Measurements from ENCODE around the gene VRTN. TPM values are rescaled to one million over a fixed set of nuclear protein-coding genes. Genes with fewer than 3 reads are reported as not detected.
A peak's percentile ranks its signal among the peaks of the same experiment; 100 is the strongest.

The VRTN gene
- total RNA-seq, result not detected
- not detected for polyA plus RNA-seq

GRCh38 chr14:74348241-74348734 lies at the start of gene VRTN:
Gene VRTN (plus strand): TSS chr14:74348471. CDS start chr14:74356784, 8,313 bp downstream.
- no peak within 1 kb of the TSS for H3K4me3 ChIP-seq (ENCODE audit: low read depth, low read length)
- 38% methylated on average over 12 of the region's 12 CpGs for WGBS
- H3K36me3 ChIP-seq (ENCODE audit: insufficient read depth), result no peaks in the 10 kb centered on the region
- no peaks in the 10 kb centered on the region for H3K4me1 ChIP-seq (ENCODE audit: insufficient read depth)
- no peak within 1 kb of the TSS for H3K27ac ChIP-seq (ENCODE audit: low read depth)
- no peak for DNase-seq (ENCODE audit: extremely low spot score)

- Histone ChIP-seq H3K4me1 (ENCODE audit: insufficient read depth) (no peaks in the 10 kb centered on the region), H3K4me3 (ENCODE audit: low read depth, low read length) (no peak overlapping the region), H3K36me3 (ENCODE audit: insufficient read depth) (peaks cover 5% of the 10 kb centered on the region), H3K27ac (ENCODE audit: low read depth) (no peak overlapping the region)
- DNase-seq (ENCODE audit: extremely low spot score), result no peak
- 55% methylated on average over 10 of the region's 10 CpGs for WGBS
Measured at GRCh38 chr14:74299061-74299545, 49.2 kb upstream of the VRTN start.

GRCh38 chr14:74301594-74302151 lies 46.6 kb upstream of the VRTN start:
- Histone ChIP-seq H3K4me3 (ENCODE audit: low read depth, low read length) (peak overlapping the region; percentile 89), H3K36me3 (ENCODE audit: insufficient read depth) (peaks cover 5% of the 10 kb centered on the region), H3K27ac (ENCODE audit: low read depth) (no peak overlapping the region), H3K4me1 (ENCODE audit: insufficient read depth) (no peaks in the 10 kb centered on the region)
- 16% methylated on average over 22 of the region's 22 CpGs for WGBS
- DNase-seq (ENCODE audit: extremely low spot score), result no peak

- H3K4me1 ChIP-seq (ENCODE audit: insufficient read depth), result no peaks in the 10 kb centered on the region
- WGBS, result under 1% methylated on average over 6 of the region's 6 CpGs
- no peak for DNase-seq (ENCODE audit: extremely low spot score)
Measured at GRCh38 chr14:74302152-74302628, 46.1 kb upstream of the VRTN start.

GRCh38 chr14:74302634-74303569 lies 45.4 kb upstream of the VRTN start, which contains the start of gene ABCD4:
Gene ABCD4 (minus strand): TSS chr14:74302934. CDS start chr14:74302912, 22 bp downstream.
- peak within 1 kb of the TSS; percentile 78 for H3K27ac ChIP-seq (ENCODE audit: low read depth)
- WGBS, result 11% methylated on average over 61 of the region's 61 CpGs
- peak; percentile 71 for DNase-seq (ENCODE audit: extremely low spot score)
- peaks cover under 1% of the 10 kb centered on the region for H3K36me3 ChIP-seq (ENCODE audit: insufficient read depth)
- no peaks in the 10 kb centered on the region for H3K4me1 ChIP-seq (ENCODE audit: insufficient read depth)
- peak within 1 kb of the TSS; percentile 89 for H3K4me3 ChIP-seq (ENCODE audit: low read depth, low read length)

More at GRCh38 chr14:74302152-74302628, 46.1 kb upstream of the VRTN start:
- Histone ChIP-seq H3K27ac (ENCODE audit: low read depth) (peak overlapping the region; percentile 78), H3K4me3 (ENCODE audit: low read depth, low read length) (peak overlapping the region; percentile 89), H3K36me3 (ENCODE audit: insufficient read depth) (peaks cover 5% of the 10 kb centered on the region)

- no peak for DNase-seq (ENCODE audit: extremely low spot score)
- Histone ChIP-seq H3K4me3 (ENCODE audit: low read depth, low read length) (no peak overlapping the region), H3K27ac (ENCODE audit: low read depth) (no peak overlapping the region), H3K4me1 (ENCODE audit: insufficient read depth) (no peaks in the 10 kb centered on the region), H3K36me3 (ENCODE audit: insufficient read depth) (no peaks in the 10 kb centered on the region)
- WGBS, result 82% methylated on average over 5 of the region's 5 CpGs
Measured at GRCh38 chr14:74308695-74309094, 39.6 kb upstream of the VRTN start.

GRCh38 chr14:74309125-74310022 lies 38.9 kb upstream of the VRTN start:
- 73% methylated on average over 8 of the region's 8 CpGs for WGBS
- Histone ChIP-seq H3K27ac (ENCODE audit: low read depth) (no peak overlapping the region), H3K4me3 (ENCODE audit: low read depth, low read length) (no peak overlapping the region), H3K36me3 (ENCODE audit: insufficient read depth) (no peaks in the 10 kb centered on the region), H3K4me1 (ENCODE audit: insufficient read depth) (no peaks in the 10 kb centered on the region)
- no peak for DNase-seq (ENCODE audit: extremely low spot score)

GRCh38 chr14:74312161-74312560 lies 36.1 kb upstream of the VRTN start:
- WGBS, result 83% methylated on average over 2 of the region's 2 CpGs
- no peak overlapping the region for H3K4me3 ChIP-seq (ENCODE audit: low read depth, low read length)
- DNase-seq (ENCODE audit: extremely low spot score), result no peak
- no peak overlapping the region for H3K27ac ChIP-seq (ENCODE audit: low read depth)
- no peaks in the 10 kb centered on the region for H3K4me1 ChIP-seq (ENCODE audit: insufficient read depth)
- H3K36me3 ChIP-seq (ENCODE audit: insufficient read depth), result no peaks in the 10 kb centered on the region

GRCh38 chr14:74313601-74314000 lies 34.7 kb upstream of the VRTN start:
- no peak overlapping the region for H3K4me3 ChIP-seq (ENCODE audit: low read depth, low read length)
- DNase-seq (ENCODE audit: extremely low spot score), result no peak
- no peaks in the 10 kb centered on the region for H3K4me1 ChIP-seq (ENCODE audit: insufficient read depth)
- H3K27ac ChIP-seq (ENCODE audit: low read depth), result no peak overlapping the region
- H3K36me3 ChIP-seq (ENCODE audit: insufficient read depth), result no peaks in the 10 kb centered on the region
- 67% methylated on average over 5 of the region's 5 CpGs for WGBS

- H3K27ac ChIP-seq (ENCODE audit: low read depth), result no peak overlapping the region
- H3K4me3 ChIP-seq (ENCODE audit: low read depth, low read length), result no peak overlapping the region
- 65% methylated on average over 4 of the region's 4 CpGs for WGBS
Measured at GRCh38 chr14:74314576-74314975, 33.7 kb upstream of the VRTN start.

GRCh38 chr14:74324931-74325361 lies 23.3 kb upstream of the VRTN start:
- DNase-seq (ENCODE audit: extremely low spot score), result no peak
- no peaks in the 10 kb centered on the region for H3K4me1 ChIP-seq (ENCODE audit: insufficient read depth)
- H3K4me3 ChIP-seq (ENCODE audit: low read depth, low read length), result no peak overlapping the region
- WGBS, result 66% methylated on average over 3 of the region's 3 CpGs
- no peak overlapping the region for H3K27ac ChIP-seq (ENCODE audit: low read depth)
- no peaks in the 10 kb centered on the region for H3K36me3 ChIP-seq (ENCODE audit: insufficient read depth)

More at GRCh38 chr14:74314576-74314975, 33.7 kb upstream of the VRTN start:
- no peak for DNase-seq (ENCODE audit: extremely low spot score)
- no peaks in the 10 kb centered on the region for H3K4me1 ChIP-seq (ENCODE audit: insufficient read depth)
- H3K36me3 ChIP-seq (ENCODE audit: insufficient read depth), result no peaks in the 10 kb centered on the region

GRCh38 chr14:74325446-74325845 lies 22.8 kb upstream of the VRTN start:
- DNase-seq (ENCODE audit: extremely low spot score), result no peak
- no peaks in the 10 kb centered on the region for H3K4me1 ChIP-seq (ENCODE audit: insufficient read depth)
- 78% methylated on average over 3 of the region's 3 CpGs for WGBS
- H3K36me3 ChIP-seq (ENCODE audit: insufficient read depth), result no peaks in the 10 kb centered on the region
- H3K4me3 ChIP-seq (ENCODE audit: low read depth, low read length), result no peak overlapping the region
- no peak overlapping the region for H3K27ac ChIP-seq (ENCODE audit: low read depth)
